Activated CD8-positive, alpha-beta memory T cell treated with anti-CD3 and anti-CD28 coated beads for 1 hour (primary cell): ENCODE measurements around the gene DACH1.

Experiments
- DNase-seq, 2 donors: peaks; one replicate each; pipeline ENCODE4 v3.0.0-alpha.2; 2020; ENCODE audit warnings: low read depth in 1 of 2; ENCODE audit errors: extremely low read depth in 1 of 2

Gene DACH1

DNA sequence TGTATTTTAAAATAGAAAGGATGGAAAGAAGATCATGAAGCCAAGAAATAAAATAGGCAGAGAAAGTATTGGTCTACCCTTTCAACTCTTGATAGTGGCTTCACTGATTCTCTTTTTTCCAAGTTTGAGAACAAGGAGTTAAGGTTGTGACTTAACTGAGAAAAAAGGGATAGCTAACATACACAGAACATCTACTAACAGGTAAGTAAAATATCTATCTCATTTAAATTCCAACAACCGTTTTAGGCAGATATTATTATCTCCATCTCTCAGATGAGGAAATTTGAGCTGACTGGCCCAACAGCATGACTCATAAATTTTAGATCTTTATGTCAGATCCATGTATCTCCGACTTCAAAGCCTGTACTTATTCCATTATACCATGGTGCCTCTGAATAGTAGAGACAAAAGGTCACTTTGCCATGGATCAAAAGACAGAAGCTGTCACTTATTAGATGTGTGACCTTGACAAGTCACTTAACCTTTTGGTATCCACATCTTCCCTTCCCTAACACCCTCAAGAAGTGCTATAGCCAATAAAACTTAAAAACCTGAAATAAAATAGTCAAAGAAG is 152.1 kb downstream of the DACH1 start:
- no peak for DNase-seq

DNA sequence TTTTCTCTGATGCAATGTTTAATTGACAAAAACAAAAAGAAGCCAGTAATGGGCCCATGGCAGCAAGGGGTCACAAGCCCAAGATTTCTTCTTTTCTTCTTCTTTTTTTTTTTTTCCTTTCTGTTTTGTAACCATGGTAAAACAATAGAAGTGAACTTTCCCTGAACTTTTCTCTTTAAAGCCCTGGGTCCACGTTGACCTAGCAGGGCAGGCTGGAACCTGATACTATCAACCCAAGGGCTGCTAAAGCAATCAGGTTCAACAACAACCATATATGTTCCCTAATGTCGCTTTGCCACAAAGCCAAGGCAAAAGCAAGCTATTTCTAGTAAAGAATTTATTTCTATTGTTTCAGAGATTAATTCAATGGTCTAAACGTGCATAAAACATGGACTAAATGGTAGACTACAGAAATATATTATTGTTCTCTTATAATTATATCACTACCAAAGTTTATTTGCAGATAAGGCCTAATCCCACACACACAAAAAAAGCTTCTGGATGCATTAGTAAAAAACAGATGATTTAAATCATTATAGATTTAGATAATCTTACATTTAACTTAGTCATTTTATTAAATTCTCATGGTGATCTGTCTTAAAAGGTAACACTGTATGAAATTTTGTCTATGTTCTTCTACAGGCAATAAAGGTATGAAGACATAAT is 153.9 kb downstream of the DACH1 start:
- no peak for DNase-seq

DNA sequence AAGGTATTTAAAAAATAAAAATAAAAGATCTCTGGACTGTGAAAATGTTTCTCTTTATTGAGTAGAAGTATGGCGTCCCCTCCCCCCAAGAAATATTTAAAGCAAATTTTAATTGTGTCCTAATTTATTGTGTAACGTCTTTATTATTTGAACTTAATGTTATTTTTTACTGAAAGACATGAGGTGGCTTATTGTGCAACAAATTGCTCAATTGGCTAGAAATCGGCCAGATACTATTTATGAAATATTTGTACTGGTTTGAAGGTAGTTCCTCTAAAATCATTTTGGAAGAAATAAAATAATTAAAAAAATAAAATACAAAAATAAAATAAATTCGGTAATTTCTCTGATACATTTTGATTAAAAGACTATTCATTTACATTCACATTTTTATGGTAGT is 162.3 kb downstream of the DACH1 start:
- no peak for DNase-seq

DNA sequence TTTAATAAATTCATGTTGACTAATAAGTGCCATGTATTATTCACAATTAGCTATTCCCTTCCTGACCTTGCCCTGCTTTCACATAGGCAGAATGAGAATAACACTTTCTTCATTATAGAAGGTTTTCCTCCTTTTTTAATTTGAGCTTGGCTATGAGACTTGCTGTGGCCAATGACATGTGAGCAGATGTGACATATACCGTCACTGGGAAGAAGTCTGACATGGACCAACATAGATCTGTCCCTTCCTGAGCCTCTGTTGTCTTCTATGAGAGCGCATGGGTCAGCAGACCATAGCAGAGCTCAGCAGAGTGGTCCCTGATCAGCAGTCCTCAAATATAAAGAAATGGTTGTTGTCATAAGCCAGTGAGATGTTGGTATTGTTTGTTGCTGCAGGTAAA is 163.9 kb downstream of the DACH1 start:
- no peak for DNase-seq

DNA sequence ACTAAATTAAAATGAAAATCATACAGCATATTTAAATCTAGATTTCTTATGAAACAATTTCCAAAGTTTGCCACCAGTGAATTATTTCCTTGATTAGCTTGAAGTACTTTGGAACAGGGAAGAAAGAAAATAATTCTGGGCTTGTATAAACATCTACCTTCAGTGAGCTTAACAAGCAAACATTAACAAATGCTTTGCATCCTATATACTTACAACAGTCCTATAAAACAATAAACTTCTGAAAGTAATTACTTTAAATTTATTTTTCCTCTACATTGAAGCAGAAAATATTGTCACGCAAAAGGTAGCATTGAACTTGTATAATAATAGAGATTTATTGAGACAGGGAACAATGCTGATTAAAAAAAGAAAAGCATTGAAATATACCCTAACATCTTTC is 164.8 kb downstream of the DACH1 start:
- no peak for DNase-seq

DNA sequence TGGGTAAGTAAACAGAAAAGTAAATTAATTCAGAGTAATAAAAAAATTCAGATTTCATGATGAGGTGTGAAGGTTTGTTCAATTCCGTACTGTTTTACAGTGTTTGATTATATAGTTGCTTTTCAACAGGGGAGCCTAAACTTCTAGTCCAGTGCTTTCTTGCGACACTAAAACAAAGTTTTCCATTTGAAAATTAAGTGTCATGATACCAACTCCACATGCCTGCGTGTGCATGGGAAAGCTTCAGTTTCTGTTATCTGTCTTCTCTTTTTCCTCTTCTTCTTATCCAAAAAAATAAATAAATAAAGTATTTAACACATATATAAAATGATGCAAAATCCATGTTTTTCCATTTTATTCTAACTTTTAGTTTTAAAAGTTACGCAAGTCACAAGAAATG is 165.3 kb downstream of the DACH1 start:
- DNase-seq = no peak

DNA sequence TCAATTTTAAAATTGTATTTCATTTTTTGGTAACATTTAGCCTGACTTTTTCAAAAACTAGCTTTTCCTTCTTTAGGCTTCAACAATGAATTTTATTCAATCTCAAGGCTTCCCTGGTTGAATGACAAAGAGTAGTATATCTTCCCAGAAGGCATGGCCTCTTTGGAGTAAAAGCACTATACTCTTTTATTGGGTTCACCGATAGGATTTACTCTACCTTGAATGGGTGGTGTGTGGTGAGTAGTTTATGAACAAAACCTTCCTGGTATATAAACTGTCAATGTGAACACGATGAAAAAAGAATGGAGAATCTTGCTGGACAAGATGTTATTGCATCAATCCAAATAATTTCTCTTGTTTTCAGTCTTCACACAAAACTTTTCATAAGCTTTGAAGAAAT is 167.7 kb downstream of the DACH1 start:
- DNase-seq = no peak

DNA sequence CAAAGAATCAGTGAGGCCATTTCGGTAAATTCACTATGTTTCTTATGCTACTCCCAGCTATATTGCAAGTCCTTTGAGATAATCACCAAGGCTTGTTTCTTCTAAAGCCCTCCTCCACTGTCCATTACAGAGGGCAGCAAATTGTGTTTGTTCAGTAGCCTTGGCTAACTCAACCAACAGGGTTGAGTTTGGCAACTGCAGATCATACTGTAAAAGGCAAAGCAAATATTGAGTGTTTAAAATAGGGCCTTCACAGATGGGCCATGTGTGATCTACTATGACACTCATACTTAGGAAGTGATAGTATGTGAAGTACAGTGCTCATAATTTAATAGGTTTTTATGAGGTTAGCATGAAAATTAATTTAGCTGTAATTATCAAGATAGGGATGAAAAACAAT is 171.3 kb downstream of the DACH1 start:
- no peak for DNase-seq

DNA sequence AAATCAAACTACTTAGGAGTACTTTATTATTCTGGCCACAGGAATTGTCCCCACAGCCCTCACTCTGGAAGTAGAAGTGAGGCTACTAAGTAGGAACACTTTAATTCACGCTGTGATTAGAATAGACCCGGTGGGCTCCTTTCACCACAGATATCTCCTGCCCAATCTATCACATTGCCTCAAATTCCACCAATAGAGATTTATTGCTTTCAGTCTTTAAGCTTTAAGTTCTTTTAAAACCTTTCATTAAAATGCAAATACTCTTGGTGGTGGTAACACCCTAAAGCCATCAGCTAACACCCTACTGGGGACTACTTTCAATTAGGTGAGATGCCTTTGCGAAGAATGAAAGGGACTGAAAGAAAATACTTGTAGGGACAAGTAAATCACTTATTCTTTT is 181.9 kb downstream of the DACH1 start:
- DNase-seq = no peak

DNA sequence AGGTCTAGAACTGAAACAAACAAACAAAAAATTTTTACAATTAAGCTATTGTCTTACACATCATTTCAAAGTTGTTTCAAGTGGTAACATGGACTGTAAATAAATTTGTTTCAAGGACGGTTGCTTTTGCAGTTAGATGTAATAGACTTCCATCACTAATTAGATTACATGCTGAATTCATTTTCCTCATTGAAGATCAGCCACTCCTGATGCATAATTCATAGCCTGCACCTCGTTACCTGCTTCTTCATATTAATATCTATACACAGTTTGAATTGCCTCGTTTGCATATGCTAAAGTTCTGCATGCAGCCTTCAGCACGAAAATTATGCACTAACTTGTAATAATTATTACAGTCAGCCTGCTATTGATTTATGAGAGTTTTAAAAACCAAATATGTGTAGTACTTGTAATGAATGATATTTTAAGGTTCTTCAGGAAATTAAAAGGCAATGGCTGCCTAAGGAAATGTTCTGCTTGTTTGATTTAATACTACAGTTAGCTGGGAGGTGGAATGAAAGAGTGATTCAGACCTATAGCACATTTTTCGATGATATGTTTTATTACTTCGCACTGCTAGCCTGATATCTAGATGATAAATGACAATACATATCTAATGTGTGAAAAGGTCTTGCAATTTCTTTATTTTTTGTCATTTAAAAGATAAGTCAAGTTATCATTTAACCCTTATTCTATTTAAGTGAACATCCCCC is 184.9 kb downstream of the DACH1 start:
- no peak for DNase-seq

DNA sequence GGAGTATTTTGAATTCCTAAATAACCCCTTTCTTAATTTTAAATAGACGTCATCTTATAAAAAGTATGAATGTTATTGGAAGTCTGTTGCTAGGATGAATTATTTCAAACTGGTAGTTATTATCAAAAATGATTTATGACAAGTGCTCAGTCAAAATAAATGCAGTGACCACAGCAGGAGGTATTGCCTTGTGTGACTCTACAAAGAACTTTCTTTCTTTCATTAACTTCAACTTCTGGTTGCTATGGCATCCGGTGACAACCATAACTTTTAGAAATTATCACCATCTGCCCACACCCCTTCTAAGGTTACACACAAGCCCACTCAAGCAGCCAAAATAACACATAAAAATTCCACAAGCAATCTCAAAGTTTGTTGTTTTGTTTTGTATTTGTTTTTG is 189.9 kb downstream of the DACH1 start:
- DNase-seq = no peak

DNA sequence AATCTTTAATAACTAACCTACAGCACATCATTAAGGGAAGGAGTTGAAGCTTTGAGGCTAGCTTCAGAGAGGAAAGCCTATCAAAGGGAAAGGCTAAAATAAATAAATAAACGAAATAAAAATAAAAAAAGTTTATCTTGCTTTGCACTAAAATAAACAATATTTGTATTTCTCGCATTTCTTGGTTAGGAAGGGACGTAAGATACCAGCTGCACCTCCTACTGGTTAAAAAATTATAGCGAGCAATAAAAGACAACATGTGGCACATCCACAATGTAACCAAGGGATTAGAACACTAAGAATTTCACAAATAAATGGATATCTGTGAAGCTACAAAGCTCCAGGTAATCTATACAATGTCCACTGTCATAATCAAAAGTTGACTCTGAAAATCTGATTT is 194.5 kb downstream of the DACH1 start:
- DNase-seq = no peak

DNA sequence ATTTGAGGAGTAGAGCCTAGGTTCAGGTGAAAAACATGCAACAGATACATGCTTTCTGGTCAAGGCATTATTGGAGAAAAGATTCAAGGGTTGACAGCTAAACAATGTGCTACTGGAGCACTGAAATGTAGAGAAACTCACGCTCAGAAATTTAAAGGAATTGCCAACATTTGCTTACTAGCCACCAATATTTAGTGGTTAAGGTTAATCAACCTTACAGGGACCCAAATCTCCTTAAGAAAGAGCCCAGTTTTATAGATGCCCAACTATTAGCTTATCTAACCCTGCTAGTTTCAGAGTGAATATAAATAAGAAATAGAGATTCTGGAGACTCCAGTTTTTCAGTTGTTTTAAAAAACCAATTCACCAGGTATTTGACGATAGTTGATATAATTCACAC is 203.6 kb downstream of the DACH1 start:
- no peak for DNase-seq

DNA sequence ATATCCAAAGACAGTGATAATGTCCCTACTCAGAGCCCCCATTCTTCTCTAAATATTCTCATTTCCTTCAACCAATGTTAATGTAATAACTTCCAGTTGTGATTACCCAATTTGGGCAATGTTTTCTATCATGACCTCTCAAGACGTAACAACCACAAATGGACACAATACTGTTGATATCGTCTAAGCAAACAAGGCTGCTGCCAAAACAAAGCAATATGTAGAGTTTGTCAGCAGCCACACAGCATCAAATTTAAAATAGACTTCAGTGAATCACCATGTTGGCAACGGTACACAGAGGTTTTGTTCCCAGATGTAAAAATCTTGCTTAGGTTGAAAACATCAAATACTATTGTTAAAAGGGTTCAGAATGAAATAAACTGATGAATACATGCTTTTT is 205.1 kb downstream of the DACH1 start:
- no peak for DNase-seq

DNA sequence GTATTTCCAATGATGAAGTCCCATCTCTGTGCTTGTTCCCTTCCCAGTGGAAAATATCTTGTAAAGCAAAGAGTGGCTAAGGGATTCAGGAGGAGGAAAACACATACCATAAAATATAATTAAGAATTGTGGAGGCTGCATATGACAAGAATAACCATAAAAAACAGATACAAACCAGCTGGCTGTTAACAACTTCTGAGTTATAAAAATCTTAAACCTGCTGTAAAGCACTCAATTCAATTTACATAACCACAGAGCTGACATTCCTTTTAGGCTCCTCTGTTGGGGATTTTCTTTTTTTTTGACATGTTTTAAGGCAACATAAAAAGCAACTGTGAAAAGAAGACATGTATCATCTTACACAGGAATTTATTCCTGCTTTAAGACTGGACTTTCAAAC is 207.6 kb downstream of the DACH1 start:
- no peak for DNase-seq

DNA sequence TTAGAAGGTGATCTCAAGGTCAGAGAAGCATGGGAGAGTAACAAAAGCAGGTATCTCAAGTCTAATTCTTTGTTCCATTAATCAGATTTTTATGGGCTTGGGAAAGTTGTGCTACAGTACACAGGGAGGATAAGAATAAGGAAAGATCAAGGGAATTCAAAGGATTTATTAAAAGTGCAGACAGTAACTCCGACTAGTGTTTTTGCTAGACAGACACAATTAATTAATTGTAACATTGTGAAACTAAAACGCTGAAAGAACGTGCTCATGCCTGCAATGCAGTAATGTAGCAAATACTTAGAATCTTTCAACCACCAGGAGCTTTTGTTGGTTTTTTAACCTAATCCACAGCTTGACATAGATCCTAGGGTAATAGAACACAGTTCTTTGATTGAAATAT is 221.5 kb downstream of the DACH1 start:
- no peak for DNase-seq

DNA sequence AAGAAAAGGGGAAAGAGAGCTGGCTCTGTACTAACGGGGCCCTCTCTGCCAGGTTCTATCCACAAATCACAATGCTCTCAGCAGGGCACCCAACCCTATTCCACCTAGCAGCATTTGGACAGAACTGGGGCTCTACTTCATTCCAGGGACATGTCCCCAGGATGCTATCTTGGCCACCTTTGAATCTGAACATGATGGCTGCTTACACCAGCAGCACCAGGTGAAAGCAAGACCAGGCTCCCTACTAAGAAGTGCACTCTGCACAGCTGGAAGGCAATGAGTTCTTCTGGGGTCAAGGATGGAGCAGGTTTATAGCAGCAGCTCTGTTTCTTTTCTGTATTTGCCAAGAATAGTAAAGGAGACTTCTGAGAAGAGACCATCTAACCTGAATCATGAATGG is 222.4 kb downstream of the DACH1 start:
- no peak for DNase-seq

DNA sequence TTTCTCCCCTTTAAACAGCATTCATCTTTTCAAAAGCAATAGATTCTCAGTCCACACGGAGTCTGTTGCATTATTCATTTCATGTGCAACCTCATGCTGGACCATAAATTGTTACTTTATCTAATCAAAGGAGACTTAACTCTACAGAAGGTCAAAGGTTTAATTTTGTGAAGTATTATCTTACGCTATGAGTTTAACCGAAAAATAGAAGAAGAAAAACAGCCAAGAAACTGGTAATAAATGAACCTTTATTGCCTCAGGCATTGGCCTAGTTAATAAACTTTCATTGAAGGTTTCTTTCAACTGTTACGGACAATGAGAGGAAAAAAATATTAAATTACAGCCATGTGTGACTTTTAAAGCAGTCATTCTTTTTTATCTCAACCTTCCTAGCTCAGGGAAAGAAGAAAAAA is 223.6 kb downstream of the DACH1 start:
- no peak for DNase-seq

DNA sequence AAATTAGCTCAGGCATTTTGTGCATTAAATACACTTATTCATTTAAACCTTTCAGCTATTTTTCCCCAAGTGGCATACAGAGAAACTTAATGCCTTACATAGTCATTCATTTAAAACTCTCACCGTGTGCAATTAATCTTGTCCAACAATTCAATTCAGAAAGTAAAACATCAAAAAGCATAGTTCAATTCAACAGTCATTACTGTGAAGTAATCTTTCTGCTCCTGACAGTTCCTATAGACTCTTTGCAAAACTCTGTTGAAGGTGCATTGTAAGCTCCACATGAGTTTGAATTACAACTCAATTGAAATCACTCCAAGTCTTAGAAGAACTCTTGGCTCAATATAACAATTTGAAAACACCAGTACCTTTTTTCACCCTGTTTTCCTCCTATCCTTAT is 228.3 kb downstream of the DACH1 start:
- DNase-seq = no peak

DNA sequence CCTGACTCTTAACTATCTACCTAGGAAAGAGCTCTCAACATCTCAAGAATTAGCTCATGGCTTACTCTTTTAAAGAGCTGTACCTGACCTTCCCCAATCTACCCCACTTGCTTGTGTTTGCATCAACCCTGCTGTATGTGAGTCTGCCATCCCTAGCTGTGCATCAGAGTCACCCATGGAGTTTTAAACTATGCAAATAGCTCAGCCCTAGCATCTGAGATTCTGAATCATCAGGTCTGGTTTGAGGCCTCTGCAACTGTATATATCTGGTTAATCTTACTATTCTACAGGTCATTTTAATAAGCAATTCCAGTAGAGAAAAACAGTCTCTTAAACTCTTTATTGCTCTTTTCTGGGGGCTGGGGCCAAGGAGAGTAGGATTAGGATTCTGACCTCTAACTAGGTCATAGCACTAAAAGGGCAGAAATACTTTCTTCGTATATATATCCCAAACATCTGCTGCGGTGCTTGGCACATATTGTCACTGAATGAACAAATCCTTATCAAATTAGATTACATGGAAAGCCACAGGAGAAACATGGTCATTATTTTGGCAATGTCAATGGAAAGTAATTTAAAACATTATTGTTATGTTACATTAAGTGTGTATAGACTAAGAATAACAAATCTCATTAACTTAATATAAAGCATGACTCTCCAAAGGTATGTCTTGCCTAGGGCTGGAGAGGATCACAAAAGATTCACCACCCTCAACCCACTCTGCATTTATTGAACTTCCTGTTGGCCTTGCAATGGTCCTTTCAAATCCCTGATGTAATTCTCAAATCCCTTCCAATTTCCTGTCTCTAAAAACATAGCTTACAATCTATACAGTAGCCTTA is 232.2 kb downstream of the DACH1 start:
- DNase-seq = no peak

DNA sequence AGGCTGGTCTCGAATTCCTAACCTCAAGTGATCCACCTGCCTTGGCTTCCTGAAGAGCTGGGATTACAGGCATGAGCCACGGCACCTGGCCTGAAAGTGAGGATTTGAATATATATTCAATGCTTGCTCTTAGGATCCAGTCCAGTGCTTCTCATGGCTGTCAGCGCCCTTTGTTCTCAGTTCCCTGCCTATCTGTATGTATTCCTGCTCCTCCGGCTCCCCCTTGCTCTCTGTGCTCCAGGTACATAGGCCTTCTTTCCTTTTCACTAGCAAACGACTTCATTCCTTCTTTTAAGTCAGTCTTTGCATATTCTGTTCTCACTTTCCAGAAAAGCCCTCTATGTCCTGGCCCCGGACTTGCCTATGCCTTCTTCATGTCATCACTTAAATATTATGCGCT is 232.8 kb downstream of the DACH1 start:
- no peak for DNase-seq

DNA sequence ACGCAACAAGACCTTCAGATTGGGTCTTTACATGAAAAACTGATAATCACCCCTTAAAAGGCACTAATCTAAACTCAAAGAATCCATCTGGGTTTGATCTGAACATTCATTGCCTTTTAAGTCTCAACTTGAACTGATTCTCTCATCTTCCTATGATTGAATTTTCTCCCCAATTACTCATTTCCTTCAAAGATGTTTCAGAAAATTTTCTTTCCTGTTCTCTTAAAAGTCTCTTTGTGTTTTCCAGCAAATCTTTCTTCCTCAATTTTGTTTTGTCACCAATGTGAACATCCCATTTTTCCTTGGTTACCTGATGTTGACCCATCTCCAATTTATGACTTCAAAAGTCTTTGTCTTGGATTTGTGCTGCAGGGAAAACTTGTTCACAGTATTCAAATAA is 234.3 kb downstream of the DACH1 start:
- DNase-seq = no peak
